Activated CD4-positive, alpha-beta T cell treated with anti-CD3 and anti-CD28 coated beads for 36 hours (primary cell): ENCODE data around the gene IFNA21. TPM values are rescaled to one million over a fixed set of nuclear protein-coding genes. Genes with fewer than 3 reads are reported as not detected.
"Not testable (repeated sequence)": the region's sequence is repeated elsewhere in the genome, so short reads cannot be mapped to it uniquely, and the experiment has no call there.

ENCODE experiments used
- ATAC-seq: fragments of 200-7000 bp; cut with Tn5 transposase; one replicate; pipeline ENCODE4 v1.10.0; 2021; ENCODE audit warnings: mild to moderate bottlenecking, moderate library complexity
- CTCF ChIA-PET: fragments of 350-600 bp; sonication (Branson Sonifier 250); formaldehyde crosslinking; loops from one replicate; lab custom pipeline; 2021; ENCODE audit warnings: antibody characterized with exemption; lab: Charles Lee
- POLR2A ChIA-PET: fragments of 350-600 bp; sonication (Branson Sonifier 250); formaldehyde crosslinking; loops from one replicate; lab custom pipeline; 2021; ENCODE audit warnings: antibody characterized with exemption, inconsistent platforms; lab: Charles Lee
- DNase-seq: peaks from one replicate; pipeline ENCODE4 v3.0.0-alpha.2; 2020
- H3K27ac Mint-ChIP-seq: one replicate; pipeline ENCODE4 v1.8.0; 2021; ENCODE audit warnings: mixed read lengths
- H3K27me3 Mint-ChIP-seq: one replicate; pipeline ENCODE4 v1.8.0; 2021; ENCODE audit warnings: mixed read lengths
- H3K36me3 Mint-ChIP-seq: one replicate; pipeline ENCODE4 v1.8.0; 2021; ENCODE audit warnings: low read depth, mixed read lengths
- H3K4me1 Mint-ChIP-seq: one replicate; pipeline ENCODE4 v1.8.0; 2021; ENCODE audit warnings: mixed read lengths
- H3K4me3 Mint-ChIP-seq: one replicate; pipeline ENCODE4 v1.8.0; 2021; ENCODE audit warnings: mild to moderate bottlenecking, moderate library complexity, mixed read lengths
- H3K9me3 Mint-ChIP-seq: one replicate; pipeline ENCODE4 v1.8.0; 2021; ENCODE audit warnings: low read depth, mixed read lengths
- intact Hi-C, 2 experiments: fragments of 100-400 bp; cut with DNase I in 1 of 2; cut with micrococcal nuclease in 1 of 2; formaldehyde crosslinking; loops; one replicate each; pipeline versions ENCODE4 v1.14.2 to v1.15.1; 2022 to 2024; cut with DNase I, micrococcal nuclease
- total RNA-seq, 2 experiments: library from RNA; stranded (reverse); gene quantifications; one replicate each; pipeline ENCODE4 v1.2.3, GENCODE V29; 2021

Gene IFNA21
- not detected for total RNA-seq

DNA sequence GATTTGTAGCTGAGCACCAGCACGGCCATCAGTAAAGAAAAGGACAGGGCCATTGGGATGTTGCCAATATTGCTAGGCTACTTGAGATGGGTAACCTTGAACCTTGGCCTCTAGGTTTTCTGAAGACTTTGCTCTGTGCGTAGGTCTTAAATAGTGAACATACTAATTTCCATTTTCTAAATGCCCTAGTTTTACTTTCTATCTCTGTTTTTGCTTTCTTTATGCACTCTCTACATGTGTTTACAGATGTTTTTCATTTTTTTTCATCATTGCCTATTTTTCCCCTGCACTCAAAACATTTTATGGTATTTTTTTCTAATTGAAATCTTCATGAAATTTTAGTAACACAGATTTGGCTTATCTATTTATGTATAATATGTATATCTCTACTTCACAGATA lies at the start of gene IFNA21:
TSS of gene IFNA21 (minus strand) at position 101 of the 400 bp plus-strand sequence. CDS start at position 53, 48 bp downstream.
- H3K36me3 Mint-ChIP-seq, POLR2A ChIA-PET, H3K4me1 Mint-ChIP-seq, ATAC-seq, H3K27me3 Mint-ChIP-seq, H3K27ac Mint-ChIP-seq, H3K9me3 Mint-ChIP-seq, H3K4me3 Mint-ChIP-seq, DNase-seq, intact Hi-C loops: not testable (repeated sequence)
- CTCF ChIA-PET = interaction anchor here (0.7 kb wide), 1 partner anchor 16 kb away, joined by 3 read pairs; no protein-coding TSS in a partner anchor

GRCh38 chr9:21213411-21214326 lies 47.2 kb upstream of the IFNA21 start:
- H3K4me3 Mint-ChIP-seq, H3K4me1 Mint-ChIP-seq, H3K27ac Mint-ChIP-seq, H3K9me3 Mint-ChIP-seq, H3K36me3 Mint-ChIP-seq, DNase-seq: not testable (repeated sequence)
- CTCF ChIA-PET = interaction anchor here (0.7 to 1.5 kb wide), 10 partner anchors 18 to 499 kb away, joined by 3 to 6 read pairs (median 3); no protein-coding TSS in a partner anchor
- peak; percentile 44 for ATAC-seq
- peaks cover 13% of the 10 kb centered on the region for H3K27me3 Mint-ChIP-seq
- POLR2A ChIA-PET = interaction anchor here (0.5 kb wide), 1 partner anchor 248 kb away, joined by 3 read pairs; no protein-coding TSS in a partner anchor
- intact Hi-C loops = loop anchor here in 1 of 2 experiments (1.0 kb wide), 1 partner anchor 576 kb away; no protein-coding TSS in a partner anchor

DNA sequence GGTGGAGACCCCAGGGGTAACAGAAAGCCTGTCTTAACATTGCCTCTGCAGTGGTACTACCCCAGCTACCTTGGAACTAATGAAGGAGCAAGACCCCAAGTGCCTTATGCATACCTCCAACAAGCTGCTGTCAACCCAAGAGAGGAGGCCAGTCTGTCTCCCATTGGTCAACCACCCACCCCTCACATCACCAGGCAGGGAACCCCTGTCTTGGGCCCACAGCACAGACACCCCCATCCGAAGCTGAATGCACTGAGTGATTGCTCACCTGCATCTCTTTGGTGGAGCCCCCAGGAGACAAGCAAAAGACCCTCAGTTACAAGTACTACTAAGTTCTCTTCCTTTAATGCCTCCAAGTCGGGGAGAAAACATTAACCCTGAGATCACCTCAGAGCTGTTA lies 45.7 kb upstream of the IFNA21 start:
- CTCF ChIA-PET = interaction anchor here (0.8 kb wide), 1 partner anchor 180 kb away, joined by 3 read pairs; no protein-coding TSS in a partner anchor
- H3K36me3 Mint-ChIP-seq, H3K9me3 Mint-ChIP-seq, H3K27ac Mint-ChIP-seq, POLR2A ChIA-PET, H3K4me3 Mint-ChIP-seq, intact Hi-C loops, H3K4me1 Mint-ChIP-seq, DNase-seq, ATAC-seq: not testable (repeated sequence)
- H3K27me3 Mint-ChIP-seq = peaks cover 10% of the 10 kb centered on the region

GRCh38 chr9:21210782-21211181 lies 44.3 kb upstream of the IFNA21 start:
- H3K36me3 Mint-ChIP-seq, CTCF ChIA-PET, H3K27ac Mint-ChIP-seq, ATAC-seq, DNase-seq, H3K9me3 Mint-ChIP-seq, intact Hi-C loops, H3K4me3 Mint-ChIP-seq, POLR2A ChIA-PET, H3K4me1 Mint-ChIP-seq: not testable (repeated sequence)
- H3K27me3 Mint-ChIP-seq = peaks cover 15% of the 10 kb centered on the region

GRCh38 chr9:21210311-21210710 lies 43.9 kb upstream of the IFNA21 start:
- Mint-ChIP-seq H3K4me1 (peaks cover 8% of the 10 kb centered on the region), H3K36me3 (no peaks in the 10 kb centered on the region), H3K4me3 (no peak overlapping the region), H3K9me3 (no peaks in the 10 kb centered on the region), H3K27ac (no peak overlapping the region), H3K27me3 (peaks cover 14% of the 10 kb centered on the region)
- ChIA-PET POLR2A (no interaction called here), CTCF (no interaction called here)
- intact Hi-C loops = no loop called here
- no peak for ATAC-seq
- DNase-seq = no peak

GRCh38 chr9:21207043-21207442 lies 40.6 kb upstream of the IFNA21 start, which contains the start of gene IFNA10:
Gene IFNA10, minus strand, starts transcription at chr9:21207143. Its CDS starts 46 bp downstream, at chr9:21207097.
- POLR2A ChIA-PET, intact Hi-C loops, H3K4me3 Mint-ChIP-seq, H3K27ac Mint-ChIP-seq, H3K9me3 Mint-ChIP-seq, H3K4me1 Mint-ChIP-seq, ATAC-seq, H3K36me3 Mint-ChIP-seq, DNase-seq: not testable (repeated sequence)
- peaks cover 19% of the 10 kb centered on the region for H3K27me3 Mint-ChIP-seq
- CTCF ChIA-PET = interaction anchor here (0.8 kb wide), 1 partner anchor 119 kb away, joined by 3 read pairs; no protein-coding TSS in a partner anchor

DNA sequence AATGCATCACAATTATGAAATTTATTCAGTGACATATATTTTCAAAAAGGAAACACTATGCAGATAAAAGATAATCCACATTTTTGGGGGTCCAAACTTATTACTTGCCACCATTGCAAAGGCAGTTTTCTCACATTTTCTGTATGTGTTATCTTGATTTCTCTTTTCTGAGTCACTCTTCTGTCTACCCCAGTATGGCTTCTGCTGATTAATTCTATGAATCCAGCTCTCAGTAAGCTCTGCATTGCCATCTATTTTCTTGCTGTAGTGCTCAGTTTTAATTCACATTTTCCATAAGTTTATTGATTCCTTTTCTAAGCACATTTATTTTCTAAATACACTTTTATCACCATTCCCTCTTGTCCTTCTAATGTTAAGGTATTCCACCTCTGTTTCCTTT lies 38.7 kb upstream of the IFNA21 start:
- ATAC-seq (peak; percentile 68), DNase-seq (no peak)
- peaks cover 13% of the 10 kb centered on the region for H3K4me1 Mint-ChIP-seq
- no peak overlapping the region for H3K4me3 Mint-ChIP-seq
- H3K36me3 Mint-ChIP-seq = no peaks in the 10 kb centered on the region
- H3K9me3 Mint-ChIP-seq = peaks cover 3% of the 10 kb centered on the region
- ChIA-PET POLR2A (no interaction called here), CTCF (interaction anchor here (0.6 to 1.3 kb wide), 2 partner anchors 11 to 195 kb away, joined by 3 read pairs; no protein-coding TSS in a partner anchor)
- intact Hi-C loops = no loop called here
- H3K27ac Mint-ChIP-seq = no peak overlapping the region
- H3K27me3 Mint-ChIP-seq = peaks cover 28% of the 10 kb centered on the region

GRCh38 chr9:21202105-21202504 lies 35.6 kb upstream of the IFNA21 start, which contains the start of gene IFNA7:
Gene IFNA7, minus strand, starts transcription at chr9:21202205. Its CDS starts 40 bp downstream, at chr9:21202165.
- H3K27ac Mint-ChIP-seq, ATAC-seq, H3K4me3 Mint-ChIP-seq, H3K36me3 Mint-ChIP-seq, H3K9me3 Mint-ChIP-seq, POLR2A ChIA-PET, DNase-seq, intact Hi-C loops: not testable (repeated sequence)
- CTCF ChIA-PET = interaction anchor here (0.6 kb wide), 1 partner anchor 108 kb away, joined by 3 read pairs; no protein-coding TSS in a partner anchor
- Mint-ChIP-seq H3K4me1 (peaks cover 13% of the 10 kb centered on the region), H3K27me3 (peaks cover 34% of the 10 kb centered on the region)

- H3K36me3 Mint-ChIP-seq, H3K4me3 Mint-ChIP-seq, POLR2A ChIA-PET, H3K27me3 Mint-ChIP-seq, H3K4me1 Mint-ChIP-seq, H3K9me3 Mint-ChIP-seq, H3K27ac Mint-ChIP-seq: not testable (repeated sequence)
- ATAC-seq = peak; percentile 93
- CTCF ChIA-PET = interaction anchor here (0.6 to 1.7 kb wide), 34 partner anchors 9 to 618 kb away, joined by 3 to 9 read pairs (median 4); partner anchors contain the start of gene IFNA16
- DNase-seq = peak; percentile 58
- intact Hi-C loops = loop anchor here (1.0 to 10.0 kb wide), 6 partner anchors 122 to 594 kb away; no protein-coding TSS in a partner anchor
Measured at GRCh38 chr9:21194867-21195776, 28.7 kb upstream of the IFNA21 start.

- H3K36me3 Mint-ChIP-seq, CTCF ChIA-PET, H3K27me3 Mint-ChIP-seq, intact Hi-C loops, H3K9me3 Mint-ChIP-seq, H3K4me3 Mint-ChIP-seq, DNase-seq, H3K4me1 Mint-ChIP-seq, POLR2A ChIA-PET, H3K27ac Mint-ChIP-seq, ATAC-seq: not testable (repeated sequence)
Measured at GRCh38 chr9:21187487-21187886, 21.0 kb upstream of the IFNA21 start, which contains the start of gene IFNA4. Gene IFNA4, minus strand, starts transcription at chr9:21187587. Its CDS starts 56 bp downstream, at chr9:21187531.
